Activated B cell treated with CpG ODN at 0.5 μM for 24 hours (primary cell): ENCODE results near the gene CENPA. TPM values are rescaled to one million over a fixed set of nuclear protein-coding genes. Genes with fewer than 3 reads are reported as not detected.

Source experiments
- ATAC-seq: fragments of 200-7000 bp; cut with Tn5 transposase; one replicate; pipeline ENCODE4 v1.10.0; 2021; ENCODE audit warnings: low read depth, mild to moderate bottlenecking, moderate library complexity
- CTCF ChIA-PET: fragments of 350-600 bp; sonication (Branson Sonifier 250); formaldehyde crosslinking; loops from one replicate; lab custom pipeline; 2021; ENCODE audit warnings: antibody characterized with exemption; lab: Charles Lee
- POLR2A ChIA-PET: fragments of 350-600 bp; sonication (Branson Sonifier 250); formaldehyde crosslinking; loops from one replicate; lab custom pipeline; 2021; ENCODE audit warnings: antibody characterized with exemption; lab: Charles Lee
- DNase-seq: peaks from one replicate; pipeline ENCODE4 v3.0.0; 2022
- H3K27ac Mint-ChIP-seq: one replicate; pipeline ENCODE4 v1.8.0; 2020; ENCODE audit warnings: mixed read lengths
- H3K27me3 Mint-ChIP-seq: one replicate; pipeline ENCODE4 v1.8.0; 2021; ENCODE audit warnings: mixed read lengths
- H3K36me3 Mint-ChIP-seq: one replicate; pipeline ENCODE4 v1.8.0; 2021; ENCODE audit warnings: low read depth, mixed read lengths
- H3K4me1 Mint-ChIP-seq: one replicate; pipeline ENCODE4 v1.8.0; 2021; ENCODE audit warnings: mixed read lengths
- H3K4me3 Mint-ChIP-seq: one replicate; pipeline ENCODE4 v1.8.0; 2020; ENCODE audit warnings: mild to moderate bottlenecking, mixed read lengths
- H3K9me3 Mint-ChIP-seq: one replicate; pipeline ENCODE4 v1.8.0; 2020; ENCODE audit warnings: mixed read lengths
- CTCF ChIP-seq: fragments of 200-600 bp; IDR thresholded peaks from one replicate; pipeline ENCODE4 v1.8.0; 2022; ENCODE audit warnings: antibody characterized with exemption, mild to moderate bottlenecking
- intact Hi-C: fragments of 100-400 bp; cut with micrococcal nuclease; formaldehyde crosslinking; loops from one replicate; pipeline ENCODE4 v1.15.1; 2024
- total RNA-seq: library from RNA; stranded (reverse); gene quantifications from 2 replicates; pipeline ENCODE4 v1.2.3, GENCODE V29; 2022

The CENPA gene
- total RNA-seq, 1 donor from 2014 or later = 0.42 TPM

DNA sequence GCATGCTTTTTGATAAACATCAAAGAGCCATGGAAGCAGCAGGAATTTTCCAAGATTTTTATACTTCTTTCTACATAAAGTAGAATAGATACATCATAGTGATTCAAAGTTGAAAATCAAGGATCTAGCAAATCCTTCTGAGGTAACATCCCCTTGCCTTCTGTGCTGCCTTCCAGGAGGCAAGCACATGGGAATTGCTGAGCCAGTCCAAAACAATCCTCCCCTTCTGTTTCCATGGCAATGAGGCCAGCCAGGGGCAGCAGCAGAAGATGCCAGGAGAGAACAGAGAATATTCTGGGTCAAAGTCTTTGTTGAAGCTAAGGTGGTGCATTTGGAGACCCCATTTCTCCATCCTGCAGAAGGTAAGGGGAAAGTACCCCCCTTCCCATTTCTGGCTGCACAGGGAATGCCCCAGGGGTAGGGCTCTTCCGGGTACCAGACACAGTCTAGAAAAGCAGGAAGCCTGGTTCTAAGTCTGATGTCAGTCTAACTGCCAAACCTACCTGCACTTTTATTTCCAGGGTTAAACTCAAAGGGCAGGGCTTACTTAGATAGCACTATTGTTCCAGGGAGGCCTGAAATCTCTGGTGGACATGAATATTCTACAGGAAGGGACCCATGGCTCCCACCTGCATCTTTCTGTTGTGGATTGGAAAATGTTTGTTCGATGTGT lies 22.1 kb downstream of the CENPA start:
- Mint-ChIP-seq H3K27me3 (peaks cover 15% of the 10 kb centered on the region), H3K36me3 (no peaks in the 10 kb centered on the region), H3K9me3 (no peaks in the 10 kb centered on the region), H3K27ac (no peak overlapping the region), H3K4me3 (no peak overlapping the region), H3K4me1 (no peaks in the 10 kb centered on the region)
- DNase-seq = no peak
- intact Hi-C loops = no loop called here
- POLR2A ChIA-PET = no interaction called here
- CTCF ChIA-PET = interaction anchor here (0.6 kb wide), 1 partner anchor 70 kb away, joined by 4 read pairs; no protein-coding TSS in a partner anchor
- TF ChIP-seq CTCF = no peak
- no peak for ATAC-seq

DNA sequence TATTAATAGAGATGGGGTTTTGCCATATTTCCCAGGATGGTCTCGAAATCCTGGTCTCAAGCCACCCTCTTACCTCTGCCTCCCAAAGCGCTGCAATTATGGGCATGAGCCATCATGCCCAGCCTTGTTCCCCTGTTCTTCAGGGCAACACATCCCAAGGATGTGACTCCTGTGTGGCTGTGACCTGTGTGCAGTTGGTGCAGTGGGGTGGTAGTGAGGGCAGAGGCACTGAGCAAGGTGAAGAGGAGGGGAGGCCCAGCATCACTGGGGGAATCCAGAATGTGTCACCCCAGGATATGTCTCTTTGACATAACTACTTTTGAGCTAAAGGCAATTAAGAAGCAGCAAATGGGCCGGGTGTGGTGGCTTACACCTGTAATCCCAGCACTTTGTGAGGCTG lies 23.4 kb downstream of the CENPA start:
- ChIA-PET POLR2A (no interaction called here), CTCF (no interaction called here)

DNA sequence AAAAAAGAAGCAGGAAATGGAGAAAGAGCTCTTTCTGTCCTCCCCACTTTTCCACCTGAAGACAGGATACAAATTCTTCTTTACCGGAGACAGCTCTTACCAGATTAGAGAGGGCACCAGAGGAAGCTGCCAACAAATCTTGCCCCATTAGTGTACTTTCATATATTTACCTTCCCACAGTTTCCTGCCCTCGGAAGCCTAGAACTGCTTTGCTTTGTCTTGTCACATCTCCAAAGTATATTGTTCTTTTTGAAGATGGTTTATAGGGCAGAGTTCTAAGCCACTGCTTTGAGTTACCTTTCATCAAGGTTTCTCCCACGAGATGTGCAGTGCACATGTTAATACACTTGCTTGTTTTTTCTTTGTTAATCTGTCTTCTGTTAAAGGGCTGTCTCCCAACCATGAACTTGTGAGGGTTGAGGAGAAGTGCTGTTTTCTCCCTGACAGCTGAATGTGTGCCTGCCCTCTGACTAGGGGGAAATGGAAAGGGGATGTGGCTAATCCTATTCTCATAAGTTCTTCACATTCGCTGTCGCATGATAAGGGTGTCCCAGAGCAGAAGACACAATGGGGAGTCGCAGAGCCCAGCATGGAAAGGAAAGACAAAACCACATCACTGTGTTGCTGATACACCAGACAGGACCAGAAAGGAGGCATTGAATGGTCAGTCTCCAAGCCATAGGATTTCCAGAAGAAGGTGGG lies 24.2 kb downstream of the CENPA start:
- TF ChIP-seq CTCF = no peak
- Mint-ChIP-seq H3K4me3 (no peak overlapping the region), H3K27ac (no peak overlapping the region), H3K27me3 (peaks cover 18% of the 10 kb centered on the region), H3K4me1 (no peaks in the 10 kb centered on the region), H3K36me3 (no peaks in the 10 kb centered on the region), H3K9me3 (no peaks in the 10 kb centered on the region)
- no peak for DNase-seq
- ATAC-seq = no peak
- intact Hi-C loops = no loop called here
- ChIA-PET POLR2A (no interaction called here), CTCF (no interaction called here)

More for the DNA sequence above, 23.4 kb downstream of the CENPA start:
- intact Hi-C loops = no loop called here
- Mint-ChIP-seq H3K4me3 (no peak overlapping the region), H3K36me3 (no peaks in the 10 kb centered on the region), H3K27me3 (peaks cover 15% of the 10 kb centered on the region), H3K4me1 (no peaks in the 10 kb centered on the region), H3K9me3 (no peaks in the 10 kb centered on the region), H3K27ac (no peak overlapping the region)
- DNase-seq (no peak), ATAC-seq (no peak)
- no peak for TF ChIP-seq CTCF

DNA sequence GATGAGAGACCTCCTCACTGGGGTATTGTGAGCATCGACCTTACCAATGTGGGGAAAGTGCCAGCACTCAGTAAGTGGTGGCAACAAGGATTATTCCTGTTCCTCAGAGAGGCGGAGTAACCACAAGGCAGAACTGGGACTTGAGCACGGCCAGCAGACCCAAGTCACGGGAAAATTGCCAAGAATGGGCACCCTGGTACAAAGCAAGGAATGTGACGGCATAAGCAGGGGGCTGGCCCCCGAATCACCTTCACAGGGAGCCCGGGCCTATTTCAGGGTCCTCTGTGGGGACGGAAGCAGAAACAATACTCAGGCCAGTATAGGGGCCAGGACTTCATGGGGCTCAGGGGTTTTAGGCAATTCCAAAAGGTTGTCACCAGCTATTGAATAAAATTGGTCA lies 25.4 kb downstream of the CENPA start:
- no peak for DNase-seq
- no peak for ATAC-seq
- no peaks in the 10 kb centered on the region for H3K4me1 Mint-ChIP-seq
- peaks cover 23% of the 10 kb centered on the region for H3K27me3 Mint-ChIP-seq
- no peak overlapping the region for H3K27ac Mint-ChIP-seq
- H3K9me3 Mint-ChIP-seq = no peaks in the 10 kb centered on the region
- H3K4me3 Mint-ChIP-seq = no peak overlapping the region
- ChIA-PET CTCF (no interaction called here), POLR2A (no interaction called here)
- TF ChIP-seq CTCF = no peak
- H3K36me3 Mint-ChIP-seq = no peaks in the 10 kb centered on the region
- intact Hi-C loops = no loop called here

- H3K9me3 Mint-ChIP-seq = no peaks in the 10 kb centered on the region
- no peak overlapping the region for H3K27ac Mint-ChIP-seq
- CTCF ChIA-PET = no interaction called here
- intact Hi-C loops = no loop called here
- POLR2A ChIA-PET = no interaction called here
- DNase-seq = no peak
- no peaks in the 10 kb centered on the region for H3K36me3 Mint-ChIP-seq
- no peak for ATAC-seq
- H3K4me1 Mint-ChIP-seq = no peaks in the 10 kb centered on the region
- H3K27me3 Mint-ChIP-seq = peaks cover 25% of the 10 kb centered on the region
- TF ChIP-seq CTCF = no peak
- H3K4me3 Mint-ChIP-seq = no peak overlapping the region
Observed at GRCh38 chr2:26811791-26812694, 26.2 kb downstream of the CENPA start.
